HepG2 (cell line): ENCODE results near the gene ANKS1B.

Experiments used
- MLX ChIP-seq: IDR thresholded peaks from 2 replicates; pipeline ENCODE4 v1.6.1; 2016
- ZNF549 ChIP-seq: sonication (generic); formaldehyde crosslinking; IDR thresholded peaks from 2 replicates; pipeline ENCODE4 v1.5.0; 2020; ENCODE audit warnings: missing genetic modification reagents
- TF ChIP-seq, protein P1 (sequence below), 2 experiments: fragments of 450-650 bp in 1 of 2; sonication (generic) in 1 of 2; formaldehyde crosslinking; IDR thresholded peaks; 2 replicates each; pipeline versions ENCODE4 v1.5.0 to v1.8.0; 2020 to 2022; ENCODE audit warnings: mild to moderate bottlenecking in 1 of 2, missing genetic modification reagents in 1 of 2

- TF ChIP-seq MLX (CRISPR knock-in tag) (no peak), ZNF549 (CRISPR knock-in tag) (no peak)
- TF ChIP-seq, protein P1, sequence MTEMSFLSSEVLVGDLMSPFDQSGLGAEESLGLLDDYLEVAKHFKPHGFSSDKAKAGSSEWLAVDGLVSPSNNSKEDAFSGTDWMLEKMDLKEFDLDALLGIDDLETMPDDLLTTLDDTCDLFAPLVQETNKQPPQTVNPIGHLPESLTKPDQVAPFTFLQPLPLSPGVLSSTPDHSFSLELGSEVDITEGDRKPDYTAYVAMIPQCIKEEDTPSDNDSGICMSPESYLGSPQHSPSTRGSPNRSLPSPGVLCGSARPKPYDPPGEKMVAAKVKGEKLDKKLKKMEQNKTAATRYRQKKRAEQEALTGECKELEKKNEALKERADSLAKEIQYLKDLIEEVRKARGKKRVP (CRISPR knock-in tag; IDR thresholded peaks at IDR 0.05): no peak
These were observed 109.7 kb downstream of the ANKS1B start for GRCh38 chr12:99875081-99875480.
